ENCODE data around the gene OR10A4.
"Not testable (repeated sequence)": the region's sequence is repeated elsewhere in the genome, so short reads cannot be mapped to it uniquely, and the experiment has no call there.

OR10A4 gene, protein sequence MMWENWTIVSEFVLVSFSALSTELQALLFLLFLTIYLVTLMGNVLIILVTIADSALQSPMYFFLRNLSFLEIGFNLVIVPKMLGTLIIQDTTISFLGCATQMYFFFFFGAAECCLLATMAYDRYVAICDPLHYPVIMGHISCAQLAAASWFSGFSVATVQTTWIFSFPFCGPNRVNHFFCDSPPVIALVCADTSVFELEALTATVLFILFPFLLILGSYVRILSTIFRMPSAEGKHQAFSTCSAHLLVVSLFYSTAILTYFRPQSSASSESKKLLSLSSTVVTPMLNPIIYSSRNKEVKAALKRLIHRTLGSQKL

DNA sequence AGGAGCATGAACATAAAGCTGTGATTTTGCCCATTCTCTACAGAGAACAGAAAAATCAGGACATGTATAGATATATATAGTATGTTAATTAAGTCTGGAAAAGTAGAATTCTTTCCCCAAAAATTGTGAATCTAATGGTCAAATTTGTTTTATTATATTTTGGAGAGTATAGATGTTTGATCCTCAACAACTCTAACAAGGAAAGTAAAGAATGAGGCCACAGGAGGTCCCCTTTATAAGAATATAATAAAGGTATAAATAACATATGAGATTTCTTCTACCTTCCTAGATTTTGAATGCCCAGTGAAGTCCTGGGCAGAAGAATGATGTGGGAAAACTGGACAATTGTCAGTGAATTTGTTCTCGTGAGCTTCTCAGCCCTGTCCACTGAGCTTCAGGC is at the start of gene OR10A4:
Gene OR10A4, plus strand, starts transcription at position 301 of the 400 bp plus-strand sequence. Its CDS starts 23 bp downstream, at position 324.
- no peak for DNase-seq (ENCODE audit: low spot score)

DNA sequence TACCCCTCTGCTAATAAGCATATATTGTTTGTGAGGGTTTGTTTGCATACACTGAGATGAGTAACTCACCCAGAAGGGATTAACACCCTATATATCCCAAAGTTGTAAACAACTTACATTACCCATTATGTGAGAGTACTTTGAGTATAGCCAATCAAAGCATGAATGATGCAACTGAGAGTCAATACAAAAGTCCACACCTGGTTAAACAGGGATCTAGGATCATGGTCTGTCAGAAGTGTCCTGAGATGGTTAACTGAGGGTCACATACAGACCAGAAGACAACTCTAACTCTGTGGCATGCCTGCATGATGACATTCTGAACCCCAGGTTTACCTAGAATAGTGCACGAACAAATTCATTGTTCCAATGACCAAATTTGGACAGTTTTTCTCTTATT is 48.3 kb upstream of the OR10A4 start:
- no peak for DNase-seq (ENCODE audit: low spot score)

DNA sequence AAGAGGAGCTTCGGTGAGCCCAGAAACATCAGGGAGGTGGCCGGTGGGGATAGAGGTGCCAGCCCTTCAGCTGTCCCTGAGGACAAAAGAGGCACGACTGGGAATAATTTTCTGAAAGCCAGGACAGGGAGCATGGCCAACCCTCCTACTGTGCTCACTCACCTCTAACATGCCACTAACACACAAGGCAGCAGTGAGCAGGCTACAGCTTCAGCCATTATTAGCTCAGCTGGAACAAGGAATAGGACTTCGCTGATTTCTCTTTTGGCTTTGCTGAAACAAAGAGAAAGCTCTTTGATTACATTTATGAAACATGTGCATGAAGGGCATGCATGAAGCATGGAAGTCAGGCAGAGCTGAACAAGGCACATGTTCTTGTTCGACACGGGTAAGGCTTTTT is 43.1 kb upstream of the OR10A4 start:
- DNase-seq (ENCODE audit: low spot score): no peak

DNA sequence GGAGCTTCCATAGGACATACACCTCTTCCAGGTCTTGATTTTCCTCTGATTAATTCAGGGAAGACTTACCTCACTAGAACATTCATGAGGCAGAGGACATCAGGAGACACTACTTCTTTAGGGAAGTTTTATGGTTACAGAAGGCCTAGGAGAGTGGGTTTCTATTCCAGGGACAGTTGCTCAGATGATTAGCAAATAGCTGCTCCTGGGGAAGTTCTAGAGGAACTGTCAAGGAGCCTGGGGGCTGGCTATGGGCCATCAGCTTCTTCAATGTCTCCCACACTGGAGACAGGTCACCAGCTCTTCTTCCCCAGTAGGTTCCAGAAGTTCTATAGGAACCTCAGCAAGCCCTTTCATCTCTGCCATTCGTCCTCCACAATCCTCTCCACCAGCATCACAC is 42.4 kb upstream of the OR10A4 start:
- DNase-seq (ENCODE audit: low spot score): no peak

DNA sequence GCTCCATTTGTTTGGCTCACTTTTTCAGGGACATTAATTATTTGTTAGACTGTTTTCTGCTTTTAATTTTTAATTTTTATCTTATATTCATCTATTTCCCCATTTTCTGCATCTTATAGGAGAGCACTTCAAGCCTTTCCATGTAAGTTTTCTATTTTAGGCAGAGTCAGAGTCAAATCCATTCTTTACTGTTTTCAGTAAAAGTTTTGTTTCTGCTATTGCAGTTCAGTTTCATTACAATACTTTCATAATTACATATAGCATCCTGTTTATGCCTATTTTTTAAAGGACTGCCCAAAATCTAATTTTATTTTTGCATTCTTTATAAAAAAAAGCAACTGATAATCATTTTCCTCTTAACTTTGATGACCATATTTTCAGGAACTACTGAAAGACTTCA is 34.7 kb upstream of the OR10A4 start:
- no peak for DNase-seq (ENCODE audit: low spot score)

DNA sequence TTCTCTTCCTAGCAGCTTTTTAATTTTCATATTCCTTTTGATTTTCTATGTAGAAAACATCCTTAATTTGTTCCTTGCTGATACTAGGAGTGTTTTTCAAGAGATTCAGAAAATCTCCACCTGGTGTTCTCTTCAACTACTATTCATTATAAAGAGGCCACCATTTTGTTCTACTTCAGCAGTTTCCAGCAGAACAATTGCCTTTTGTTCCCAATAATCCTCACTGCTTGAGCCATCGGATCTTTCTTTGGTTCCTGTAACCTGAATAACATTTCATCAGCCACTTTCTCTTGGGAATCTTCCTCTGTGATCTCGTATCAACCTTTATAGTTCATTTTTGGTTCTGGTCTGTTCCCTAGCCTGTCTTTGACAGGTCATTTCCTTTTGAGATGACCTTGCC is 32.8 kb upstream of the OR10A4 start:
- no peak for DNase-seq (ENCODE audit: low spot score)

DNA sequence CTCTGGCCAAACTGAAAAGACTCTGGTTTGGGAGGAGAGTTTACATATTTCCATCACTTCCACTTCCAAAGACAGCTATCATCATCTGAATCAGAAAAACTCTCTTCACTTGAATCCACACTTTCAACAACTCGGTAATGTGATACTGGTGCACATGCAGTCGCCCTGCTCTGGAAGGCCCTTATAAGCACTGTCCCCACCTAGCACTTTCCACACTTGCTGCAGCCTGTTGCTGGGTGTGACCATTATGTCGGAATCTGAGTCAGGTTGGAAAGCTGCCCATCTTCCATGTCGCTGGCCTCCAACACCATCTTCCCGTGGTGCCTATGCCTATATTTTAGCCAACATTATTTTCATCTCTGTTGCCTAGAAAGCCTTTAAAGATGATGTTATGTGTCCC is 32.1 kb upstream of the OR10A4 start:
- DNase-seq (ENCODE audit: low spot score): no peak

DNA sequence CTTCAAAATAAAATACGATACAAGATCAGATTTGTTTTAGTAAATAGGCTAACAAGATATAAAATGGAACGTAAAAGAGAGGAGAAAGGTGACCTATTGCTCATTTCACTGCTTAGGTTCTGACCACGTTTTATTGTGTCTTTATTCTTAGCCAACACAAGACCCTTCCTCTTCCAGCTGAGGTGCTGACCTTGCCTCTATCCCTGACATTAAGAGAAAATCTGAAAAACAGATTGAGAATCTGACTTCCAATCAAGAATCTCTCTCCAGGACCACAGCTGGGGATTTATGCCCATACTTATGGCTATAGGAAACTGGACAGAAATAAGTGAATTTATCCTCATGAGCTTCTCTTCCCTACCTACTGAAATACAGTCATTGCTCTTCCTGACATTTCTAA is 31.0 kb upstream of the OR10A4 start, which contains the start of gene OR10A5:
Gene OR10A5, plus strand, starts transcription at position 301 of the 400 bp plus-strand sequence. Its CDS starts 0 bp downstream, at position 301.
- no peak for DNase-seq (ENCODE audit: low spot score)

DNA sequence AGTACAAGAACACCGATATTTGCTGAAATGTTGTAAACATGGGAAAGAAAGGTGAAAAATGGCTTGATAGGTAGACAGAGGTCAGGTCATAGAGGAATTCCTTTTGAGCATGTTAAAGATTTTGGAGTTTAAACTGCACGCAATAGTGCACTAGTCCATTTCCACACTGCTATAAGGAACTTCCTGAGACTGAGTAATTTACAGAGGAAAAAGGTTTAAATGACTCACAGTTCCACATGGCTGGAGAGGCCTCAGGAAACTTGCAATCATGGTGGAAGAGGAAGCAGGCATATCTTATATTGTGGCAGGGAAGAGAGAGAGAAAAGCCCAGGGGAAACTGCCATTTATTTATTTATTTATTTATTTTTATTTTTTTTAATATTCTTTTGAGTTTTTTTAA is 25.9 kb upstream of the OR10A4 start:
- no peak for DNase-seq (ENCODE audit: low spot score)

DNA sequence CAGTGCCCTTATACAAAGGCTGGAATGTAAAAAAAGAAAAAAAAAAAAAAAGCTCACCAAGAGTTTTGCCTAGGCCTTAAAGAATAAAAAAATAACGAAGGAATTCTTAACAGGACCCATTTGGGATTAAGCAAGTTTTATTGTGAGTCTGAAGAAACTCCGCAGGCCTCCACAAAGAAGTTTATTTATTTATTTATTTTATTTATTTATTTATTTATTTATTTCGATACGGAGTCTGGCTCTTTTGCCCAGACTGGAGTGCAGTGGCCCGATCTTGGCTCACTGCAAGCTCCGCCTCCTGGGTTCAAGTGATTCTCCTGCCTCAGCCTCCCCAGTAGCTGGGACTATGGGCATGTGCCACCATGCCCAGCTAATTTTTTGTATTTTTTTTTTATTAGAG is 21.6 kb upstream of the OR10A4 start:
- DNase-seq (ENCODE audit: low spot score): not testable (repeated sequence)

DNA sequence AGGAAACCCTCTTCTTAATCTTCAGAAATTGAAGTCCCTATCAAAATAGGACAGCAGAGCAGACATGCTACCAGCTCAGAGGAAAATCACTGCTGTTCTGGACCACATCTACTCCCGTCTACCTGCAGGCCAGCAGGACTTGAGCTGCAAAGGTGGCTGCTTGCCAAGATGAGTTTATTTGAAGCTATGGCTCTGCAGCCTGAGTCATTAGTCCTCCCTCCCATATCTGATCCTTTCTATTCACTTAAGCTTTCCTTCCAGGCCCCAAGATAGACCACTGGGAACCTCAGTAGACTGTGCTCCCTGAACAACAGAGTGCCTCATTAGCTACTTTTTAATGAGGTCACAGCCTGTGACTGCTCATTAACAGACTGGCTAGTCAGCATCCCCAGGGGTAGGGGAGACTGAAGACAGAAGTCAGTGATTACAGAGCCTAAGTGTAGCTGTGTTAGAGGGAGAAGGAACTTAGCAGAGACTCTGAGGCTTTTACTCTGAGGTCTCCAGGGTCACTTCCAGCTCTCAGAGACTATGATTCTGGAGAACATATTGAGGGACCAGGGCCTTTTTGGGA is 20.4 kb upstream of the OR10A4 start:
- DNase-seq (ENCODE audit: low spot score): no peak

DNA sequence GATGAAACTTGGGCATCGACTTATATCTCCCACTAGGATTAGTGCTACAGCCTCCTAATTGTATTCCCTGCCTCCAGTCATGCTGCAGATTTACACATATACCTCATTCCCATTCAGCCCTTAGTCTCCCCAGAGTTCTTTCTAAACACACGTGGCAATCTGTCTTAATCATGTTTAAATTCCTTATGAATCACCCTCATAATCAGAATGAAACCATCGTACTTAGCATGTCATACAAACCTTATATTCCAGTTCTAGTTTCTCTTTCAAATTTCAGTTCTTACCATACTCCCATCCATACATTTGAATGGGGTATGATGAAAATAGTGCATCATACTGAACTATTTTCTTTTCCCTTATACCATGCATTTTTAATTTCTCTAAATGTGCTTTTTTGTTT is 19.6 kb upstream of the OR10A4 start:
- DNase-seq (ENCODE audit: low spot score): no peak

DNA sequence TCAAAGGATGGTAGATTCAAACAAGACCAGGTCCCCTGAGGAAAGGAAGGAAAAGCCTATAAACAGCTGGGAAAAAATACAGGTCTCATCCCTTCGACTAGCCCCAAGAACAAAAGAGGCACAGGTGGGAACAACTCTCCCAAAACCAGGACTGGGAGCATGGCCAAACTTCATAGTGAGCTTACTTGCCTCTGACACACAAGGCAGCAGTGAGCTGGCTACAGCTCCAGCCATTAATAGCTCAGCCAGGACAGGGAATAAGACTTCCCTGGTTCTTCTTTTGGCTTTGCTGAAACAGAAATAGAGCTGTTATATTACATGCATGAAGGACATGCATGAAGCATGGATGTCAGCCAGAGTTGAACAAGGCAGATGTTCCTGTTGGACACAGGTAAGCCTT is 13.5 kb upstream of the OR10A4 start, which contains the start of gene OR10A2:
Gene OR10A2, plus strand, starts transcription at position 97 of the 400 bp plus-strand sequence. CDS start 6,698 bp downstream, outside the sequence.
- no peak for DNase-seq (ENCODE audit: low spot score)

DNA sequence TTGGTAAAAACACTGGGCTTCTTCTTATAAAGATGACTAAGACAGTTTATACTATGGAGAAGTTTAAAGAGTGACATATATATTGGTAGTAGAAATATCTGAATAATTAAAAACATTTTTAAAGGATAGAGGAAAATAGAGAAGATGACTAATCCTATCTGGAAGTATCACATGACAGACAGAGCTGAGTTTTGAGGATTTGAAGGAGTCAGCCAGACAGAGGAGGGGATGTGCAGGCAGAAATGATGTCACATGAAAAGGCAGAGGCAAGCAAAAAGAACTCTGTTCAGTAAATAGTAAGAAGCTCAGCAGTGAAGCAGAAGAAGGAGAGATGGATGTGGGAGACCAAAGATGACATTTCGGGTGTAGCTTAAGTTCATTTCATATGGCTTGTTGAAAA is 12.0 kb upstream of the OR10A4 start:
- no peak for DNase-seq (ENCODE audit: low spot score)

DNA sequence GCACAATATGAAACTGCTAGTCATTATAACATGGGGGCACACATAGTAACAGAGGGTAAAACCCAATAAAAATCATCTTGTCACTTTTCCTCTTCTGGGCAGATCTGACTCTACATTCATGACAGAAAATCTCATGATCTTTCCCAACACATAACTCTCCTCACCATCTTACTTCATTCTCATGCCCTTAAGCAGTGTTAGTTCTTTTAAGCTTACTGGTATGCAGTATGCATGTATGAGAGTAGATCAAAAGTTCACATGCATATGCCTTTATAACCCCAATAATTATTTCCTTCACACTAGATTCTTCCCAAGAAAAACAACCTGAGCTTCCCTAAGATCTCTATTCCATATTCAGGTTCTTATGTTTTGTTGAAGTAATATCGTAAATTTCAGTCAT is 5.1 kb upstream of the OR10A4 start:
- no peak for DNase-seq (ENCODE audit: low spot score)

DNA sequence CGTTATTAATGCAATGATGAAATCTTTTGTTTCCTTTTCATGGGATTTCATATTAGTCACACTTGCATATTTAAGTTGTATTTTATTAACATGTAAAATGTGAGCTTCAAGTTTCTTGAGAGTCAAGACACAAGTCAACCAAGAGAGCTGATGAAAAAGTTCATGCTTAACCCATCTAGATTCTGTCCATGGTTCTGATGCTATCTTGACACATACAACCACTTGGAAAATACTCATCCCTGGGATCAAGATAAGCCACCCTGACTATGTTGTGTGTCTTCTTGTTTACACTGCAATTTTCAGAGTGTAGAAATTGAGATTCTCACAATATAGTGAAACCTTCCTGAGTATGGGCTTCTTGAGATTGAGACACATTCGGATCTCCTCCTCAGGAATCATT is 664 bp upstream of the OR10A4 start:
- no peak for DNase-seq (ENCODE audit: low spot score)

DNA sequence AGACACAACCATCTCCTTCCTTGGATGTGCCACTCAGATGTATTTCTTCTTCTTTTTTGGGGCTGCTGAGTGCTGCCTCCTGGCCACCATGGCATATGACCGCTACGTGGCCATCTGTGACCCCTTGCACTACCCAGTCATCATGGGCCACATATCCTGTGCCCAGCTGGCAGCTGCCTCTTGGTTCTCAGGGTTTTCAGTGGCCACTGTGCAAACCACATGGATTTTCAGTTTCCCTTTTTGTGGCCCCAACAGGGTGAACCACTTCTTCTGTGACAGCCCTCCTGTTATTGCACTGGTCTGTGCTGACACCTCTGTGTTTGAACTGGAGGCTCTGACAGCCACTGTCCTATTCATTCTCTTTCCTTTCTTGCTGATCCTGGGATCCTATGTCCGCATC is 489 bp downstream of the OR10A4 start:
- DNase-seq (ENCODE audit: low spot score): no peak

DNA sequence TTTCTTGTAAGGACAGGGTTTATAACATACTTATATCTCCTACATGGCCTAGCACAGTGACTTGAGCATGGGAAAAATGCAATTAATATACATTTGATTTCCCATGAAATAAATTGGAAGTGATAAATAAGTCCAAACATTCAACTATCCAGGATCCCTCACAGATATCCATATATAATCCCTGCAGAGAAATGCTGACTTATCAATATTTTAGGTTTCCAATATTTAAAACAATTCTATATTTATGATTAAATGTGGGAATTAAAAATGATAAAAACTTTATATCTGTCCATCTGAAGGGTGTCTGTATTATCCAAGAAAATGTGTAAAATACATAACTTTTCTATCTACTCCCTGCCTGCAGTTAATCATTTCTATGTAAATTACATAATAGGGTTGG is 6.3 kb downstream of the OR10A4 start:
- no peak for DNase-seq (ENCODE audit: low spot score)

DNA sequence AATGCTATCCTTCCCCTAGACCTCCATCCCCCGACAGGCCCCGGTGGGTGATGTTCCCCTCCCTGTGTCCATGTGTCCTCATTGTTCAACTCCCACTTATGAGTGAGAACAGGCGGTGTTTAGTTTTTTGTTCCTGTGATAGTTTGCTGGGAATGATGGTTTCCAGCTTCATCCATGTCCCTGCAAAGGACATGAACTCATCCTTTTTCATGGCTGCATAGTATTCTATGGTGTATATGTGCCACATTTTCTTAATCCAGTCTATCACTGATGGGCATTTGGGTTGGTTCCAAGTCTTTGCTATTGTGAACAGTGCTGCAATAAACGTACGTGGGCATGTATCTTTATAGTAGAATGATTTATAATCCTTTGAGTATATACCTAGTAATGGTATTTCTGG is 11.3 kb downstream of the OR10A4 start:
- not testable (repeated sequence) for DNase-seq (ENCODE audit: low spot score)

DNA sequence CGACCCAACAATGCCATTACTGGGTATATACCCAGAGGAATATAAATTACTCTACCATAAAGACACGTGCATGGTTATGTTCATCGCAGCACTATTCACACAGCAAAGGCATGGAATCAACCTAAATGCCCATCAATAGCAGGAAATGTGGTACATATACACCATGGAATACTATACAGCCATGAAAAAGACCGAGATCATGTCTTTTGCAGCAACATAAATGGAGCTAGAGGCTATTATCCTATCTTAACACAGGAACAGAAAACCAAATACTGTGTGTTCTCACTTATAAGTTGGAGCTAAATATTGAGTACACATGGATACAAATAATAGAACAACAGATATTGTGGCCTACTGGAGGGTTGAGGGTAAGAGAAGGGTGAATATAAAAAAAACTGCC is 12.4 kb downstream of the OR10A4 start:
- DNase-seq (ENCODE audit: low spot score): no peak

DNA sequence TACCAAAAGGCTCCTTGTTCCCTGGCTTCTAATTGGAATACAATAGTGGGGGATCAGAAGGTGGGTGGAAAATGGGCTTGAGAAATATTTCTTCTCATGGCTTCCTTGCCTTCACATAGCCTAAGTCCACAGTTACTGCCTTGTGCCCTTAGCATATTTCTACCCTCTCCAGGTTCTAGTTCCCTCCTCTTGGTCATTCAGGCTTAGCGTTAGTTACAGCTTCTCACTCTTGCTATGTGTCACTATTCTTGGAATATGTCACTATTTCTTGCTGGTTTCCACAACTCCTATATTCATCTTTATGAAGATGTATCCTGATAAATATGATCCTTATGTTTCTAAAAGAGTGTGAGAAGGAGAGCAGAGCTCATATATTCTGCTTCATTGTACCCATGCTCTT is 13.4 kb downstream of the OR10A4 start:
- DNase-seq (ENCODE audit: low spot score): no peak

DNA sequence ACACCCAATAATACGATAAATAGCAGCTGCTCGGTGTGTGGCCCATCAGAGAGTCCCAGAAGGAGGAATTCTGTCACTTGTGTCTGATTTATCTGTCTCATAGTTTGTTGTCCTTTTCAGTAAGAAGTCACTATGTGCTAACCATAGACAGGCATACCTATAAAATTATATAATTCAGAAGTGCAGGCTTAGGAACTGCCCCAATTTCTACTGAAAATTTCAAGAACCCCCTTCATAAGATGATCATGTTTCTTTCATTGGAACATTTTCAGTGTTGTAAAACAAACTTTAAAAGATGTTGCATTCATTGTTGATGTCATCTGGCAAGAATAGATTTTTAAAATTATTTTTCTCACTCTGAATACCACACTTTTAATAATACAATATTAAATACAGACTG is 16.0 kb downstream of the OR10A4 start, which contains the start of gene OR2D2:
Gene OR2D2, minus strand, starts transcription at position 101 of the 400 bp plus-strand sequence. Its CDS starts 0 bp downstream, at position 101.
- DNase-seq (ENCODE audit: low spot score): no peak

DNA sequence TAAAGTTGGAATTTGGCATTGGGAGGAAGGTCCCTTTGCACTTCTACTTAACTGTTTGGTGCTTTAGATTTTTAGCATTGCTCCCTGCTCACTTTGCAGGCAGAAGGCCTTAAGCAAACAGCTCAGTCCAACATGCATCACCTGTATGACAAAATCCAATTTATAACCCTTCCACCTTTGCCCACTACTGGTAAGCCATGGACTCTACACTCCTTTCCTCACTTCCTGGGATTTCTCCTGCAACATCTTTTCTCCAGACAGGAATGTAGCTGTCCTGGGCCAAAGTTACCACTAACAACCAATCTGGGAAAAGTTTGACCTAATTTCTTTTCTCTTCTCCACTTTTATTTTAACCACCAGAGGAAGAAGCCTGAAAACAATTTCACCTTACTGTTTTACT is 17.7 kb downstream of the OR10A4 start:
- DNase-seq (ENCODE audit: low spot score): no peak

DNA sequence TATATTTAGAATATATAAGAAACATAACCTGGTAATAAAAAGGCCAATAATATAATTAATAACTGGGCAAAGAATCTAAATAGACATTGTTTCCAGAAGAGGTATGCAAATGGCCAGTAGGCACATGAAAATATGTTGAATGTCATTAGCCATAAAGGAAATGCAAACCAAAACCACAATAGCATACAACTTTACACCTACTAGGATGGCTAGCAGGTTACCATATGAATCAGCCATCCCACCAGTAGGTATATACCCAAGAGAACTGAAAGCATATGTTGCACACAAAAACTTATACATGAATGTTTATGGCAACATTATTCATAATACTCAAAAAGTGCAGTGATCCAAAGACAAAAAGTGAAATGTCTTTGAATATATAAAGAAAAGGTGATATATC is 18.6 kb downstream of the OR10A4 start:
- DNase-seq (ENCODE audit: low spot score): no peak

Measured in CD4-positive, alpha-beta T cell treated with Interleukin-15 for 4 hours (primary cell).